Hepatocyte (in vitro differentiated cells): Measurements from ENCODE around the gene GP5.

ENCODE experiments used
- EZH2 ChIP-seq: fragments of 200-600 bp; sonication (generic); IDR thresholded peaks from 2 replicates; pipeline ENCODE4 v1.6.1; 2016; ENCODE audit warnings: antibody characterized with exemption, mild to moderate bottlenecking, borderline replicate concordance
- TF ChIP-seq, protein P1 (sequence below): fragments of 200-600 bp; sonication (generic); IDR thresholded peaks from 2 replicates; pipeline ENCODE4 v1.5.1; 2016; ENCODE audit warnings: antibody characterized with exemption, mild to moderate bottlenecking; ENCODE audit not compliant: poor library complexity

DNA sequence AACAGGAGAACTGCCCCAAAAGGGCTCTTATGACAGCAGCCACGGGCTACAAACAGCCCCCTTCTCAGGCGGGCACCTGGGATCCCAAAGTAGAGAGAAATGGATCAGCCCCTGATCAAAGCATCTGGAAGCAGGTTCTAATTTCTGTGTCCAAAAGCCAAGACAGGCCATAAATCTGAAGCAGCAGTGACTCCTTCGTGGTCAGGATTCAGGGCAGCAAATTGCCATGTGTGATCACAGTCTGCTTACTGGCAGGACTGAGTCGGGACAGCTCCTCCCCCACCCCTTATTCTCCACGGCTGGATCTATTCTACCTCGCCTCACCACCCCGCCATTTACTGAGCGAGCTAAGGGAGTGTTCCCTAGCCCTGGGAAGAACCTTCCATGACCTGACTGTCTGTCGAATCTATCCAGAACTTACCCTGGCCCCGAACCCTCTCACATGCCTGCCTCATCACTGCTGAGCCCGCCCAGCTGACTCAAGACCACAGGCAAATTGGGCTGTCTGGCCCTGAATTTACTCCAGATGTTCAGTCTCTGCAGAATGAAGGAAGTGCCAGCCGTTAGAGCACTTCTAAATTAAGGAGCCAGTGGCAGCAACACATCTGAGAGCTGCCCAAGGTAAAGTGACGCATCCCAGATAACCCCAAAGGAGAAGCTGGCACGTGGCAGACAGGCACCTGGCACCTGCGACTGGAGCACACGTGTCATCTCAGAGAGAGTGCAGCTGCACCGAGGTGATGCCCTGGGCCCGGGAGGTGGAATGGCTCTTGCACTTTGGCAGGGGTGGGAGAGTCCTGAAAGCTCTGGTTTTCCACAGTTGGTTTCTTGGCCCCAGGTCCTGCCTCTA, 30.8 kb downstream of the GP5 start:
- no peak for TF ChIP-seq EZH2
- TF ChIP-seq, protein P1, sequence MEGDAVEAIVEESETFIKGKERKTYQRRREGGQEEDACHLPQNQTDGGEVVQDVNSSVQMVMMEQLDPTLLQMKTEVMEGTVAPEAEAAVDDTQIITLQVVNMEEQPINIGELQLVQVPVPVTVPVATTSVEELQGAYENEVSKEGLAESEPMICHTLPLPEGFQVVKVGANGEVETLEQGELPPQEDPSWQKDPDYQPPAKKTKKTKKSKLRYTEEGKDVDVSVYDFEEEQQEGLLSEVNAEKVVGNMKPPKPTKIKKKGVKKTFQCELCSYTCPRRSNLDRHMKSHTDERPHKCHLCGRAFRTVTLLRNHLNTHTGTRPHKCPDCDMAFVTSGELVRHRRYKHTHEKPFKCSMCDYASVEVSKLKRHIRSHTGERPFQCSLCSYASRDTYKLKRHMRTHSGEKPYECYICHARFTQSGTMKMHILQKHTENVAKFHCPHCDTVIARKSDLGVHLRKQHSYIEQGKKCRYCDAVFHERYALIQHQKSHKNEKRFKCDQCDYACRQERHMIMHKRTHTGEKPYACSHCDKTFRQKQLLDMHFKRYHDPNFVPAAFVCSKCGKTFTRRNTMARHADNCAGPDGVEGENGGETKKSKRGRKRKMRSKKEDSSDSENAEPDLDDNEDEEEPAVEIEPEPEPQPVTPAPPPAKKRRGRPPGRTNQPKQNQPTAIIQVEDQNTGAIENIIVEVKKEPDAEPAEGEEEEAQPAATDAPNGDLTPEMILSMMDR = no peak
